ENCODE results near the gene CYTH3. TPM values are rescaled to one million over a fixed set of nuclear protein-coding genes. Genes with fewer than 3 reads are reported as not detected.
A peak's percentile ranks its signal among the peaks of the same experiment; 100 is the strongest.

CYTH3 gene
- total RNA-seq, 1 donor, result 89.4 TPM

DNA sequence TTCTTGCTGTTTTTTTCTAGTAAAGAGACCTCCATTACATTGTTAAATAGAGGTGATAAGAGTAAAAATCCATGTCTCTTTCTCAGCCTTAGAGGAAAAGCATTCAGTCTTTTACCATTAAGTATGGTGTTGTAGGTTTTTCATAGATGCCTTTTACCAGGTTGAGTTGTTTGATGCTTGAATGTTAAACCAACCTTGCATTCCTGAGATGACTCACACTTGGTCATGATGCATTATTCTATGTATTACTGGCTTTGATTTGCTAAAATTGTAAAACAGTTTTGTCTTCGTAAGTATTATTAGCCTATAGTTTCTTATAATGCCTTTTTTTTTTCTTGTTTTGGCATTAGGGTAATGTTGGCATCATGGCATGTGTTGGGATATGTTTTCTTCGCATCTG lies 151.3 kb downstream of the CYTH3 start:
- Histone ChIP-seq H4K20me1 (ENCODE audit: insufficient read depth, low read length) (no peaks in the 10 kb centered on the region), H3K27me3 (ENCODE audit: insufficient read depth, low read length) (no peaks in the 10 kb centered on the region), H3K36me3 (ENCODE audit: insufficient read depth, low read length) (peaks cover 39% of the 10 kb centered on the region), H3K27ac (ENCODE audit: low read depth, low read length) (no peak overlapping the region), H2AFZ (ENCODE audit: low read length) (no peak overlapping the region), H3K79me2 (ENCODE audit: insufficient read depth, low read length) (peaks cover 23% of the 10 kb centered on the region), H3K4me3 (ENCODE audit: insufficient read depth, low read length) (no peak overlapping the region), H3K4me2 (ENCODE audit: insufficient read depth, low read length) (no peak overlapping the region), H3K9me3 (ENCODE audit: low read depth, low read length) (peaks cover 3% of the 10 kb centered on the region), H3K4me1 (ENCODE audit: insufficient read depth, low read length) (no peaks in the 10 kb centered on the region)
- peak; percentile 55 for DNase-seq (ENCODE audit: insufficient read length, low spot score, missing footprints)
- TF ChIP-seq, protein P1, sequence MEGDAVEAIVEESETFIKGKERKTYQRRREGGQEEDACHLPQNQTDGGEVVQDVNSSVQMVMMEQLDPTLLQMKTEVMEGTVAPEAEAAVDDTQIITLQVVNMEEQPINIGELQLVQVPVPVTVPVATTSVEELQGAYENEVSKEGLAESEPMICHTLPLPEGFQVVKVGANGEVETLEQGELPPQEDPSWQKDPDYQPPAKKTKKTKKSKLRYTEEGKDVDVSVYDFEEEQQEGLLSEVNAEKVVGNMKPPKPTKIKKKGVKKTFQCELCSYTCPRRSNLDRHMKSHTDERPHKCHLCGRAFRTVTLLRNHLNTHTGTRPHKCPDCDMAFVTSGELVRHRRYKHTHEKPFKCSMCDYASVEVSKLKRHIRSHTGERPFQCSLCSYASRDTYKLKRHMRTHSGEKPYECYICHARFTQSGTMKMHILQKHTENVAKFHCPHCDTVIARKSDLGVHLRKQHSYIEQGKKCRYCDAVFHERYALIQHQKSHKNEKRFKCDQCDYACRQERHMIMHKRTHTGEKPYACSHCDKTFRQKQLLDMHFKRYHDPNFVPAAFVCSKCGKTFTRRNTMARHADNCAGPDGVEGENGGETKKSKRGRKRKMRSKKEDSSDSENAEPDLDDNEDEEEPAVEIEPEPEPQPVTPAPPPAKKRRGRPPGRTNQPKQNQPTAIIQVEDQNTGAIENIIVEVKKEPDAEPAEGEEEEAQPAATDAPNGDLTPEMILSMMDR (IDR thresholded peaks at IDR 0.05; ENCODE audit: extremely low read depth, low read depth, low read length), result no peak

DNA sequence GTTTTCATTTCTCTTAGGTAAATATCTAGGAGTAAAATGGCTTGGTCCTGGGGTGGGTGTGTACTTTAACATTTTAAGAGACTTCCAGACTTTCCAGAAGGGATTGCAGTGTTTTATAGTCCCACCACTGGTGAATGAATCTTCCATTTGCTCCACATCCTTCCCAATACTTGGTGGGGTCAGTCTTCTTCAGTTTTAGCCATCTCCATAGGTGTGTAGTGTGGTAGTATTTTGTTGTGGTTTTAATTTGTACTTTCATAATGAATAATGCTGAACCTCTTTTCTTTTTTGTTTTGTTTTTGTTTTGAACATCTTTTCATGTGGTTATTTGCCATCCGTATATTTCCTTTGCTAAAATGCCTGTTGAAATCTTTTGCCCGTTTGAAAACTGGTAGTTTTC lies 154.9 kb downstream of the CYTH3 start:
- Histone ChIP-seq H3K36me3 (ENCODE audit: insufficient read depth, low read length) (peaks cover 57% of the 10 kb centered on the region), H3K9me3 (ENCODE audit: low read depth, low read length) (peaks cover 3% of the 10 kb centered on the region), H3K4me1 (ENCODE audit: insufficient read depth, low read length) (no peaks in the 10 kb centered on the region), H3K4me2 (ENCODE audit: insufficient read depth, low read length) (no peak overlapping the region), H2AFZ (ENCODE audit: low read length) (no peak overlapping the region), H3K27ac (ENCODE audit: low read depth, low read length) (no peak overlapping the region), H3K4me3 (ENCODE audit: insufficient read depth, low read length) (no peak overlapping the region), H3K27me3 (ENCODE audit: insufficient read depth, low read length) (no peaks in the 10 kb centered on the region), H4K20me1 (ENCODE audit: insufficient read depth, low read length) (no peaks in the 10 kb centered on the region), H3K79me2 (ENCODE audit: insufficient read depth, low read length) (peaks cover 28% of the 10 kb centered on the region)
- no peak for DNase-seq (ENCODE audit: insufficient read length, low spot score, missing footprints)
- TF ChIP-seq, protein P1 (IDR thresholded peaks at IDR 0.05; ENCODE audit: extremely low read depth, low read depth, low read length), result no peak

DNA sequence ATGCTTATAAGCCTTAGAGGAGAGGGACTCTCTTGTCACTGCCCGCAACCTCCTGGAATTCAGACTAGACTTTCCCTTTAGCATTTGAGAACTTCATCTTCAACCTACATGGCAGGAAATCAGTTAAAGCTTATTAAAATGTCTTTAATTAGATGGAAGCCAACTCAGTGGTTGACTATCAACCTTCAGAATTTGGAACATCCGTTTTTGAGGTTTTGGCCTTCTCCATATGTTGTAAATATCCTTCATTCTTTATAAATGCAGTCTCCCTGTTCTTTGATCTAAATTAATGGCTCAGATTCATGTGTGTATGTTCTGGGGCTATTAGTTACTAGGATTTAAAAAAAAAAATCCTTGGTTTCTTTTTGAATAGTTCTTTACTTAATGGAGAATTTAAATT lies 156.2 kb downstream of the CYTH3 start:
- H4K20me1 ChIP-seq (ENCODE audit: insufficient read depth, low read length), result no peaks in the 10 kb centered on the region
- peaks cover 3% of the 10 kb centered on the region for H3K9me3 ChIP-seq (ENCODE audit: low read depth, low read length)
- no peaks in the 10 kb centered on the region for H3K27me3 ChIP-seq (ENCODE audit: insufficient read depth, low read length)
- TF ChIP-seq, protein P1 (IDR thresholded peaks at IDR 0.05; ENCODE audit: extremely low read depth, low read depth, low read length), result no peak
- no peak overlapping the region for H2AFZ ChIP-seq (ENCODE audit: low read length)
- H3K4me3 ChIP-seq (ENCODE audit: insufficient read depth, low read length), result no peak overlapping the region
- no peak overlapping the region for H3K4me2 ChIP-seq (ENCODE audit: insufficient read depth, low read length)
- no peak overlapping the region for H3K27ac ChIP-seq (ENCODE audit: low read depth, low read length)
- peaks cover 50% of the 10 kb centered on the region for H3K36me3 ChIP-seq (ENCODE audit: insufficient read depth, low read length)
- DNase-seq (ENCODE audit: insufficient read length, low spot score, missing footprints), result no peak
- H3K79me2 ChIP-seq (ENCODE audit: insufficient read depth, low read length), result peaks cover 31% of the 10 kb centered on the region
- H3K4me1 ChIP-seq (ENCODE audit: insufficient read depth, low read length), result no peaks in the 10 kb centered on the region

Small RNA genes lying within 50 kb of the gene (small RNA-seq; reads per million reads assigned to genes)
- not detected for gene RF00019

Other genes starting within 250 kb of the CYTH3 start
- not detected in 2 replicates for gene ANKRD61, start 241.2 kb downstream of the CYTH3 start, total RNA-seq
- 67.2 and 118 TPM in 2 replicates for gene EIF2AK1, start 213.4 kb downstream of the CYTH3 start, total RNA-seq
- gene USP42, start 167.7 kb downstream of the CYTH3 start, total RNA-seq, result 6.8 and 8.0 TPM in 2 replicates
- 20.3 and 25.0 TPM in 2 replicates for gene FAM220A, start 76.3 kb upstream of the CYTH3 start, total RNA-seq
- 55.4 and 55.7 TPM in 2 replicates for gene RAC1, start 101.9 kb upstream of the CYTH3 start, total RNA-seq
- 17.1 and 17.4 TPM in 2 replicates for gene DAGLB, start 175.3 kb upstream of the CYTH3 start, total RNA-seq
- gene KDELR2, start 211.5 kb upstream of the CYTH3 start, total RNA-seq, result 218 and 245 TPM in 2 replicates

Measured in osteoblast (primary cell).